Gastrocnemius medialis (tissue), 4 donors: Measurements from ENCODE around the gene ASRGL1.

Source experiments
- POLR2A ChIP-seq, 2 donors: fragments of 450-650 bp; IDR thresholded peaks; one replicate each; pipeline ENCODE4 v1.6.1; 2017; ENCODE audit warnings: antibody characterized with exemption in 2 of 2, mild to moderate bottlenecking in 2 of 2, moderate library complexity in 2 of 2
- TF ChIP-seq, protein P1 (sequence below), 5 experiments: fragments of 450-650 bp in 3 of 5; fragments of 200-600 bp in 2 of 5; sonication (generic) in 2 of 5; IDR thresholded peaks in 4 of 5; conservative IDR thresholded peaks in 1 of 5; 1 replicate in 4 of 5; 2 replicates in 1 of 5; pipeline ENCODE4 v1.5.1; 2016 to 2019; ENCODE audit warnings: antibody characterized with exemption in 5 of 5, mild to moderate bottlenecking in 3 of 5, moderate library complexity in 3 of 5

DNA sequence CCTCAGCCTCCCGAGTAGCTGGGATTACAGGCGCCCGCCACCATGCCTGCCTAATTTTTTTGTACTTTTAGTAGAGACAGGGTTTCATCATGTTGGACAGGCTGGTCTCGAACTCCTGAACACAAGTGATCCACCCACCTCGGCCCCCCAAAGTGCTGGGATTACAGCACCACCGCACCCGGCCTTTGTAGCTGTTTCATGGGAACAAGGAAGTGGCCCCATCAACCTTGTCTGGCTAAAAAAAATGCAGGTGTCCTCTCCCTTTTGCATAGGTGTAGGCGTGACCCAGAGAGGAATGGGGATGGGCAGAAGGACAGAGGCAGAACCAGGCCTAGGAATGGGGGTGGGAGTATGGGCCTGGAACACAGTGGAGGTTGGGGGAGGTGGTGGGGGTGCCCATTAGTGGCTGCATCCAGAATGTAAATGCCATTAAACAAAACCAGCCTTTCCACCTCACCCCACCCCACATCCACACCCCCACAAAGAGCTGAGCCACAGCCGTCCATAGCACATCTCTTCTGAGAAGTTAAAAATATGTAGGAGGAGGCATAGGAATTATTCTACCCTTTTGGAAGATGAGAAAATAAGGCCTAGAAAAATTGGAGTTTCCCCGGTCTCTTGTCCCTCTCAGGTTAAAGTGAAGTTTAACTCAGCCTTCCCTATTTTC lies 58.8 kb downstream of the ASRGL1 start:
- TF ChIP-seq, protein P1, sequence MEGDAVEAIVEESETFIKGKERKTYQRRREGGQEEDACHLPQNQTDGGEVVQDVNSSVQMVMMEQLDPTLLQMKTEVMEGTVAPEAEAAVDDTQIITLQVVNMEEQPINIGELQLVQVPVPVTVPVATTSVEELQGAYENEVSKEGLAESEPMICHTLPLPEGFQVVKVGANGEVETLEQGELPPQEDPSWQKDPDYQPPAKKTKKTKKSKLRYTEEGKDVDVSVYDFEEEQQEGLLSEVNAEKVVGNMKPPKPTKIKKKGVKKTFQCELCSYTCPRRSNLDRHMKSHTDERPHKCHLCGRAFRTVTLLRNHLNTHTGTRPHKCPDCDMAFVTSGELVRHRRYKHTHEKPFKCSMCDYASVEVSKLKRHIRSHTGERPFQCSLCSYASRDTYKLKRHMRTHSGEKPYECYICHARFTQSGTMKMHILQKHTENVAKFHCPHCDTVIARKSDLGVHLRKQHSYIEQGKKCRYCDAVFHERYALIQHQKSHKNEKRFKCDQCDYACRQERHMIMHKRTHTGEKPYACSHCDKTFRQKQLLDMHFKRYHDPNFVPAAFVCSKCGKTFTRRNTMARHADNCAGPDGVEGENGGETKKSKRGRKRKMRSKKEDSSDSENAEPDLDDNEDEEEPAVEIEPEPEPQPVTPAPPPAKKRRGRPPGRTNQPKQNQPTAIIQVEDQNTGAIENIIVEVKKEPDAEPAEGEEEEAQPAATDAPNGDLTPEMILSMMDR (IDR thresholded peaks at IDR 0.05 in 4 of 5, conservative IDR thresholded peaks at IDR 0.05 in 1 of 5): no peak
- no peak for TF ChIP-seq POLR2A (IDR thresholded peaks at IDR 0.05)
